HepG2 (cell line): Measurements from ENCODE around the gene RNASE13. TPM values are rescaled to one million over a fixed set of nuclear protein-coding genes. Genes with fewer than 3 reads are reported as not detected.

Experiments used
- HDAC2 ChIP-seq: sonication (generic); formaldehyde crosslinking; IDR thresholded peaks from 2 replicates; pipeline ENCODE4 v1.4.0; 2020; ENCODE audit warnings: missing genetic modification reagents
- HOXA3 ChIP-seq: sonication (generic); formaldehyde crosslinking; IDR thresholded peaks from 2 replicates; pipeline ENCODE4 v1.5.0; 2020; ENCODE audit warnings: missing genetic modification reagents
- KDM2A ChIP-seq: sonication (generic); formaldehyde crosslinking; IDR thresholded peaks from 2 replicates; pipeline ENCODE4 v1.4.0; 2020; ENCODE audit warnings: low read depth, missing genetic modification reagents, borderline replicate concordance
- PHF21A ChIP-seq: sonication (generic); formaldehyde crosslinking; IDR thresholded peaks from 2 replicates; pipeline ENCODE4 v1.5.0; 2020; ENCODE audit warnings: mild to moderate bottlenecking, missing genetic modification reagents
- RARA ChIP-seq: IDR thresholded peaks from 2 replicates; pipeline ENCODE4 v1.6.1; 2016; ENCODE audit warnings: missing genetic modification reagents, missing compliant biosample characterization
- SALL1 ChIP-seq: sonication (generic); formaldehyde crosslinking; IDR thresholded peaks from 2 replicates; pipeline ENCODE4 v1.8.0; 2022; ENCODE audit warnings: mild to moderate bottlenecking, missing genetic modification reagents
- SRF ChIP-seq: IDR thresholded peaks from 2 replicates; pipeline ENCODE4 v1.6.1; 2011; ENCODE audit warnings: mild to moderate bottlenecking, low read depth, low read length, moderate library complexity
- ZBTB38 ChIP-seq: sonication (generic); formaldehyde crosslinking; IDR thresholded peaks from 2 replicates; pipeline ENCODE4 v1.5.1; 2020; ENCODE audit warnings: mild to moderate bottlenecking, missing genetic modification reagents
- ZFYVE20 ChIP-seq: sonication (generic); formaldehyde crosslinking; IDR thresholded peaks from 2 replicates; pipeline ENCODE4 v1.8.0; 2023; ENCODE audit warnings: low read depth, mild to moderate bottlenecking, moderate library complexity, missing genetic modification reagents, borderline replicate concordance
- ZNF282 ChIP-seq: fragments of 450-650 bp; IDR thresholded peaks from 2 replicates; pipeline ENCODE4 v1.6.1; 2018; ENCODE audit not compliant: partially characterized antibody
- ZNF354B ChIP-seq: sonication (generic); formaldehyde crosslinking; IDR thresholded peaks from 2 replicates; pipeline ENCODE4 v1.8.0; 2022; ENCODE audit warnings: mild to moderate bottlenecking, missing genetic modification reagents
- ZNF501 ChIP-seq: sonication (generic); formaldehyde crosslinking; IDR thresholded peaks from 2 replicates; pipeline ENCODE4 v1.5.1; 2020; ENCODE audit warnings: mild to moderate bottlenecking, moderate library complexity, missing genetic modification reagents
- ZNF614 ChIP-seq: IDR thresholded peaks from 2 replicates; pipeline ENCODE4 v1.6.1; 2018; ENCODE audit warnings: missing biosample characterization, missing genetic modification reagents, inconsistent platforms, borderline replicate concordance
- ZSCAN22 ChIP-seq: sonication (generic); formaldehyde crosslinking; IDR thresholded peaks from 2 replicates; pipeline ENCODE4 v1.4.0; 2020; ENCODE audit warnings: mild to moderate bottlenecking, missing genetic modification reagents
- polyA plus RNA-seq, 8 experiments: library from polyadenylated mRNA; depleted of rRNA in 3 of 8; stranded (reverse) in 7 of 8; unstranded in 1 of 8; fragments of >200 nt; fragmentation: Illumina TruSeq in 4 of 8; extraction: Trizol in 4 of 8; gene quantifications; 2 replicates each; pipeline versions ENCODE4 v1.2.1 to v1.2.3, GENCODE V29; 2011 to 2016; ENCODE audit warnings: low read depth in 4 of 8, missing spikeins in 1 of 8, mixed read lengths in 1 of 8; ENCODE audit not compliant: insufficient read depth in 1 of 8
- total RNA-seq, 5 experiments: library from RNA; depleted of rRNA; stranded (reverse); fragments of >200 nt; fragmentation: Illumina TruSeq; extraction: Trizol; gene quantifications; 2 replicates each; pipeline ENCODE4 v1.2.3, GENCODE V29; 2016; ENCODE audit warnings: low read depth in 1 of 5
- TF ChIP-seq, protein P1 (sequence below): sonication (generic); formaldehyde crosslinking; IDR thresholded peaks from 2 replicates; pipeline ENCODE4 v1.5.1; 2020; ENCODE audit warnings: mild to moderate bottlenecking, missing genetic modification reagents, borderline replicate concordance
- TF ChIP-seq, protein P2 (sequence below): sonication (generic); formaldehyde crosslinking; IDR thresholded peaks from 2 replicates; pipeline ENCODE4 v1.5.0; 2020; ENCODE audit warnings: missing genetic modification reagents
- TF ChIP-seq, protein P3 (sequence below): sonication (generic); formaldehyde crosslinking; conservative IDR thresholded peaks from 2 replicates; pipeline ENCODE4 v1.4.0; 2020; ENCODE audit warnings: mild to moderate bottlenecking, missing genetic modification reagents, moderate library complexity
- TF ChIP-seq, protein P4 (sequence below): sonication (generic); formaldehyde crosslinking; IDR thresholded peaks from 2 replicates; pipeline ENCODE4 v1.5.0; 2020; ENCODE audit warnings: mild to moderate bottlenecking, missing genetic modification reagents, moderate library complexity

RNASE13 gene
- total and polyA plus RNA-seq, 2 of the 13 experiments (the other 11 are each of a cell fraction or from before 2014, with no cell fraction given), result 1.0 TPM; not detected in 1

DNA sequence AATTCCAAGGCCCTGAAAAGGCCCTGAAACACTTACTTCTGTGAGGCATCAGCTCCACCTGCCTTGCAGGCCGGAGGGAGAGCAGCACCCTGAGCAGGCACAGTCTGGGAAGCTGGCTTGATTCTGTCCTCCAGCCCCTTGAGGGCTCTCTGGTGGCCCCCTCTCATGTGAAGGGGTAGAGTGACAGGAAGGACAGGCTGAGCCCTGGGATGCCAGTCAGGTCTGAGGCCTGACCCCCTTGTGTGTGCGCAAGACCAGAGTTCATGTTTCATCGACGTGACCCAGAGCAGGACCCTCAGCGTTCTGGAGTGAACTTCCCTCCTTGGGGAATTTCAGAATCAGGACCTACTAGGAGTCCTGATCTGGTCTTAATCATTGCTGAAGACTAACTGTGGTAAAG, 24.3 kb upstream of the RNASE13 start (continued):
- TF ChIP-seq, protein P1, sequence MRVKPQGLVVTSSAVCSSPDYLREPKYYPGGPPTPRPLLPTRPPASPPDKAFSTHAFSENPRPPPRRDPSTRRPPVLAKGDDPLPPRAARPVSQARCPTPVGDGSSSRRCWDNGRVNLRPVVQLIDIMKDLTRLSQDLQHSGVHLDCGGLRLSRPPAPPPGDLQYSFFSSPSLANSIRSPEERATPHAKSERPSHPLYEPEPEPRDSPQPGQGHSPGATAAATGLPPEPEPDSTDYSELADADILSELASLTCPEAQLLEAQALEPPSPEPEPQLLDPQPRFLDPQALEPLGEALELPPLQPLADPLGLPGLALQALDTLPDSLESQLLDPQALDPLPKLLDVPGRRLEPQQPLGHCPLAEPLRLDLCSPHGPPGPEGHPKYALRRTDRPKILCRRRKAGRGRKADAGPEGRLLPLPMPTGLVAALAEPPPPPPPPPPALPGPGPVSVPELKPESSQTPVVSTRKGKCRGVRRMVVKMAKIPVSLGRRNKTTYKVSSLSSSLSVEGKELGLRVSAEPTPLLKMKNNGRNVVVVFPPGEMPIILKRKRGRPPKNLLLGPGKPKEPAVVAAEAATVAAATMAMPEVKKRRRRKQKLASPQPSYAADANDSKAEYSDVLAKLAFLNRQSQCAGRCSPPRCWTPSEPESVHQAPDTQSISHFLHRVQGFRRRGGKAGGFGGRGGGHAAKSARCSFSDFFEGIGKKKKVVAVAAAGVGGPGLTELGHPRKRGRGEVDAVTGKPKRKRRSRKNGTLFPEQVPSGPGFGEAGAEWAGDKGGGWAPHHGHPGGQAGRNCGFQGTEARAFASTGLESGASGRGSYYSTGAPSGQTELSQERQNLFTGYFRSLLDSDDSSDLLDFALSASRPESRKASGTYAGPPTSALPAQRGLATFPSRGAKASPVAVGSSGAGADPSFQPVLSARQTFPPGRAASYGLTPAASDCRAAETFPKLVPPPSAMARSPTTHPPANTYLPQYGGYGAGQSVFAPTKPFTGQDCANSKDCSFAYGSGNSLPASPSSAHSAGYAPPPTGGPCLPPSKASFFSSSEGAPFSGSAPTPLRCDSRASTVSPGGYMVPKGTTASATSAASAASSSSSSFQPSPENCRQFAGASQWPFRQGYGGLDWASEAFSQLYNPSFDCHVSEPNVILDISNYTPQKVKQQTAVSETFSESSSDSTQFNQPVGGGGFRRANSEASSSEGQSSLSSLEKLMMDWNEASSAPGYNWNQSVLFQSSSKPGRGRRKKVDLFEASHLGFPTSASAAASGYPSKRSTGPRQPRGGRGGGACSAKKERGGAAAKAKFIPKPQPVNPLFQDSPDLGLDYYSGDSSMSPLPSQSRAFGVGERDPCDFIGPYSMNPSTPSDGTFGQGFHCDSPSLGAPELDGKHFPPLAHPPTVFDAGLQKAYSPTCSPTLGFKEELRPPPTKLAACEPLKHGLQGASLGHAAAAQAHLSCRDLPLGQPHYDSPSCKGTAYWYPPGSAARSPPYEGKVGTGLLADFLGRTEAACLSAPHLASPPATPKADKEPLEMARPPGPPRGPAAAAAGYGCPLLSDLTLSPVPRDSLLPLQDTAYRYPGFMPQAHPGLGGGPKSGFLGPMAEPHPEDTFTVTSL (CRISPR knock-in tag), result 0 out of 2 replicates have a peak, but pooled peaks have one; percentile 31
- no peak for TF ChIP-seq ZFYVE20 (CRISPR knock-in tag)
- no peak for TF ChIP-seq SRF
- TF ChIP-seq HDAC2 (CRISPR knock-in tag), result no peak
- peak; percentile 63; the same call in 1 of the 2 replicates for TF ChIP-seq HOXA3 (CRISPR knock-in tag)
- peak; percentile 79 for TF ChIP-seq ZBTB38
- TF ChIP-seq ZNF354B, result no peak
- TF ChIP-seq KDM2A (CRISPR knock-in tag), result no peak
- no peak for TF ChIP-seq ZNF614 (CRISPR knock-in tag)
- TF ChIP-seq, protein P2, sequence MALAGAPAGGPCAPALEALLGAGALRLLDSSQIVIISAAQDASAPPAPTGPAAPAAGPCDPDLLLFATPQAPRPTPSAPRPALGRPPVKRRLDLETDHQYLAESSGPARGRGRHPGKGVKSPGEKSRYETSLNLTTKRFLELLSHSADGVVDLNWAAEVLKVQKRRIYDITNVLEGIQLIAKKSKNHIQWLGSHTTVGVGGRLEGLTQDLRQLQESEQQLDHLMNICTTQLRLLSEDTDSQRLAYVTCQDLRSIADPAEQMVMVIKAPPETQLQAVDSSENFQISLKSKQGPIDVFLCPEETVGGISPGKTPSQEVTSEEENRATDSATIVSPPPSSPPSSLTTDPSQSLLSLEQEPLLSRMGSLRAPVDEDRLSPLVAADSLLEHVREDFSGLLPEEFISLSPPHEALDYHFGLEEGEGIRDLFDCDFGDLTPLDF, result no peak
- TF ChIP-seq, protein P3, sequence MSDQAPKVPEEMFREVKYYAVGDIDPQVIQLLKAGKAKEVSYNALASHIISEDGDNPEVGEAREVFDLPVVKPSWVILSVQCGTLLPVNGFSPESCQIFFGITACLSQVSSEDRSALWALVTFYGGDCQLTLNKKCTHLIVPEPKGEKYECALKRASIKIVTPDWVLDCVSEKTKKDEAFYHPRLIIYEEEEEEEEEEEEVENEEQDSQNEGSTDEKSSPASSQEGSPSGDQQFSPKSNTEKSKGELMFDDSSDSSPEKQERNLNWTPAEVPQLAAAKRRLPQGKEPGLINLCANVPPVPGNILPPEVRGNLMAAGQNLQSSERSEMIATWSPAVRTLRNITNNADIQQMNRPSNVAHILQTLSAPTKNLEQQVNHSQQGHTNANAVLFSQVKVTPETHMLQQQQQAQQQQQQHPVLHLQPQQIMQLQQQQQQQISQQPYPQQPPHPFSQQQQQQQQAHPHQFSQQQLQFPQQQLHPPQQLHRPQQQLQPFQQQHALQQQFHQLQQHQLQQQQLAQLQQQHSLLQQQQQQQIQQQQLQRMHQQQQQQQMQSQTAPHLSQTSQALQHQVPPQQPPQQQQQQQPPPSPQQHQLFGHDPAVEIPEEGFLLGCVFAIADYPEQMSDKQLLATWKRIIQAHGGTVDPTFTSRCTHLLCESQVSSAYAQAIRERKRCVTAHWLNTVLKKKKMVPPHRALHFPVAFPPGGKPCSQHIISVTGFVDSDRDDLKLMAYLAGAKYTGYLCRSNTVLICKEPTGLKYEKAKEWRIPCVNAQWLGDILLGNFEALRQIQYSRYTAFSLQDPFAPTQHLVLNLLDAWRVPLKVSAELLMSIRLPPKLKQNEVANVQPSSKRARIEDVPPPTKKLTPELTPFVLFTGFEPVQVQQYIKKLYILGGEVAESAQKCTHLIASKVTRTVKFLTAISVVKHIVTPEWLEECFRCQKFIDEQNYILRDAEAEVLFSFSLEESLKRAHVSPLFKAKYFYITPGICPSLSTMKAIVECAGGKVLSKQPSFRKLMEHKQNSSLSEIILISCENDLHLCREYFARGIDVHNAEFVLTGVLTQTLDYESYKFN (CRISPR knock-in tag), result 0 out of 2 replicates have a peak, but pooled peaks have one; percentile 36
- TF ChIP-seq ZSCAN22, result no peak
- TF ChIP-seq RARA (CRISPR knock-in tag), result peak; percentile 60; the same call in 1 of the 2 replicates
- TF ChIP-seq ZNF501 (CRISPR knock-in tag), result peak; percentile 46; the same call in 1 of the 2 replicates
- peak; percentile 34; the same call in 1 of the 2 replicates for TF ChIP-seq SALL1 (CRISPR knock-in tag)
- TF ChIP-seq ZNF282, result no peak
- TF ChIP-seq, protein P4, sequence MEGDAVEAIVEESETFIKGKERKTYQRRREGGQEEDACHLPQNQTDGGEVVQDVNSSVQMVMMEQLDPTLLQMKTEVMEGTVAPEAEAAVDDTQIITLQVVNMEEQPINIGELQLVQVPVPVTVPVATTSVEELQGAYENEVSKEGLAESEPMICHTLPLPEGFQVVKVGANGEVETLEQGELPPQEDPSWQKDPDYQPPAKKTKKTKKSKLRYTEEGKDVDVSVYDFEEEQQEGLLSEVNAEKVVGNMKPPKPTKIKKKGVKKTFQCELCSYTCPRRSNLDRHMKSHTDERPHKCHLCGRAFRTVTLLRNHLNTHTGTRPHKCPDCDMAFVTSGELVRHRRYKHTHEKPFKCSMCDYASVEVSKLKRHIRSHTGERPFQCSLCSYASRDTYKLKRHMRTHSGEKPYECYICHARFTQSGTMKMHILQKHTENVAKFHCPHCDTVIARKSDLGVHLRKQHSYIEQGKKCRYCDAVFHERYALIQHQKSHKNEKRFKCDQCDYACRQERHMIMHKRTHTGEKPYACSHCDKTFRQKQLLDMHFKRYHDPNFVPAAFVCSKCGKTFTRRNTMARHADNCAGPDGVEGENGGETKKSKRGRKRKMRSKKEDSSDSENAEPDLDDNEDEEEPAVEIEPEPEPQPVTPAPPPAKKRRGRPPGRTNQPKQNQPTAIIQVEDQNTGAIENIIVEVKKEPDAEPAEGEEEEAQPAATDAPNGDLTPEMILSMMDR (CRISPR knock-in tag), result peak; percentile 24; the same call in 1 of the 2 replicates
- TF ChIP-seq PHF21A, result 0 out of 2 replicates have a peak, but pooled peaks have one; percentile 23
